HepG2 (cell line): ENCODE results near the gene SNUPN.

Experiments used
- EZH2 ChIP-seq: conservative IDR thresholded peaks from 2 replicates; pipeline ENCODE4 v1.6.1; 2012; ENCODE audit warnings: mild to moderate bottlenecking, low read depth, low read length, moderate library complexity
- NFE2L1 ChIP-seq: sonication (generic); formaldehyde crosslinking; IDR thresholded peaks from 2 replicates; pipeline ENCODE4 v1.4.0; 2020; ENCODE audit warnings: missing genetic modification reagents, mild to moderate bottlenecking, borderline replicate concordance
- RAD21 ChIP-seq: fragments of 450-650 bp; formaldehyde crosslinking; IDR thresholded peaks from 2 replicates; pipeline ENCODE4 v1.5.0; 2020; ENCODE audit warnings: mild to moderate bottlenecking
- SMAD1 ChIP-seq: sonication (generic); formaldehyde crosslinking; IDR thresholded peaks from 2 replicates; pipeline ENCODE4 v1.4.0; 2020; ENCODE audit warnings: missing genetic modification reagents, low read depth, mild to moderate bottlenecking, borderline replicate concordance
- TARDBP ChIP-seq: sonication (generic); formaldehyde crosslinking; IDR thresholded peaks from 2 replicates; pipeline ENCODE4 v1.8.0; 2022; ENCODE audit warnings: mild to moderate bottlenecking, missing genetic modification reagents
- ZHX1 ChIP-seq: sonication (generic); formaldehyde crosslinking; IDR thresholded peaks from 2 replicates; pipeline ENCODE4 v1.8.1; 2022; ENCODE audit warnings: low read depth, mild to moderate bottlenecking, missing genetic modification reagents
- ZNF468 ChIP-seq: sonication (generic); formaldehyde crosslinking; IDR thresholded peaks from 2 replicates; pipeline ENCODE4 v1.8.0; 2022; ENCODE audit warnings: mild to moderate bottlenecking, moderate library complexity, missing genetic modification reagents
- TF ChIP-seq, protein P1 (sequence below): sonication (generic); formaldehyde crosslinking; IDR thresholded peaks from 2 replicates; pipeline ENCODE4 v1.5.0; 2020; ENCODE audit warnings: mild to moderate bottlenecking, missing genetic modification reagents, moderate library complexity

GRCh38 chr15:75672646-75673425 lies 47.3 kb upstream of the SNUPN start:
- TF ChIP-seq RAD21 (CRISPR knock-in tag) (no peak), TARDBP (no peak), SMAD1 (no peak), ZHX1 (CRISPR knock-in tag) (no peak), NFE2L1 (CRISPR knock-in tag) (no peak), EZH2 (no peak), ZNF468 (CRISPR knock-in tag) (no peak)
- TF ChIP-seq, protein P1, sequence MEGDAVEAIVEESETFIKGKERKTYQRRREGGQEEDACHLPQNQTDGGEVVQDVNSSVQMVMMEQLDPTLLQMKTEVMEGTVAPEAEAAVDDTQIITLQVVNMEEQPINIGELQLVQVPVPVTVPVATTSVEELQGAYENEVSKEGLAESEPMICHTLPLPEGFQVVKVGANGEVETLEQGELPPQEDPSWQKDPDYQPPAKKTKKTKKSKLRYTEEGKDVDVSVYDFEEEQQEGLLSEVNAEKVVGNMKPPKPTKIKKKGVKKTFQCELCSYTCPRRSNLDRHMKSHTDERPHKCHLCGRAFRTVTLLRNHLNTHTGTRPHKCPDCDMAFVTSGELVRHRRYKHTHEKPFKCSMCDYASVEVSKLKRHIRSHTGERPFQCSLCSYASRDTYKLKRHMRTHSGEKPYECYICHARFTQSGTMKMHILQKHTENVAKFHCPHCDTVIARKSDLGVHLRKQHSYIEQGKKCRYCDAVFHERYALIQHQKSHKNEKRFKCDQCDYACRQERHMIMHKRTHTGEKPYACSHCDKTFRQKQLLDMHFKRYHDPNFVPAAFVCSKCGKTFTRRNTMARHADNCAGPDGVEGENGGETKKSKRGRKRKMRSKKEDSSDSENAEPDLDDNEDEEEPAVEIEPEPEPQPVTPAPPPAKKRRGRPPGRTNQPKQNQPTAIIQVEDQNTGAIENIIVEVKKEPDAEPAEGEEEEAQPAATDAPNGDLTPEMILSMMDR (CRISPR knock-in tag): no peak; the same call in 1 of the 2 replicates
